ENCODE results near the gene TCF12. TPM values are rescaled to one million over a fixed set of nuclear protein-coding genes. Genes with fewer than 3 reads are reported as not detected.
A peak's percentile ranks its signal among the peaks of the same experiment; 100 is the strongest.

Gene TCF12
- total and polyA plus RNA-seq, 7 experiments from 2014 or later: 51.3 to 99.4 (median 79.9) TPM

DNA sequence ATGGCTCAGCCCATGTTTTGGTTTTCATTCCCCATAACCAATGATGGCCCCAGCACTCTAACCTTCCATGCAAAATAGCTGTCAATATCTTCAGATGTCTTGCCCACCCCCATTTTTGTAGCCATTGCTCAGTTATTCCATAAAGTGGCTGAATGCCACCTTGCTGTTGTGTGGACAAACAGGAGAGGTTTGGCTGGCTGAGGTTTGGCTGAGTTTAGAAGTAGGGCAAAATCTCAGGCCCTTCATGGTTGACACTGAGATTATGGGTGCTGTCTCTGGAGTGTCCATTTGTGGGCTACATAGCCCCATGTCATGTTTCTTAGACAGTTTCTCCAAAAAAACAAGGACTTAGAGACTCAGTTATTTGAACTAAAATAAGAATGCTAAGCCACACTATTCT, 96.9 kb downstream of the TCF12 start:
- H3K9me3 Mint-ChIP-seq: no peaks in the 10 kb centered on the region
- H3K4me1 ChIP-seq (ENCODE audit: control insufficient read depth in 2 of 2, insufficient read depth in 2 of 2, low read length in 2 of 2): peaks cover 0 to 4% of the 10 kb centered on the region in 2 donors
- peaks cover 0 to 13% (median 0%) of the 10 kb centered on the region in 5 donors for H3K36me3 Mint-ChIP-seq
- no peak for DNase-seq
- peak overlapping the region in 1 of 9 donors; percentile 30 for H3K27ac Mint-ChIP-seq
- ATAC-seq: no peak
- no peak overlapping the region for H3K4me3 Mint-ChIP-seq
- H3K9me3 ChIP-seq (ENCODE audit: control insufficient read depth in 2 of 3, low read length in 3 of 3): no peaks in the 10 kb centered on the region
- ChIA-PET POLR2A (no interaction called here), CTCF (no interaction called here)
- no peaks in the 10 kb centered on the region for H3K27me3 ChIP-seq (ENCODE audit: control insufficient read depth in 2 of 2, insufficient read depth in 2 of 2, low read length in 2 of 2)
- H3K27ac ChIP-seq (ENCODE audit: low read depth, low read length): no peak overlapping the region
- H3K36me3 ChIP-seq (ENCODE audit: control insufficient read depth in 2 of 3, insufficient read depth in 3 of 3, low read length in 3 of 3): no peaks in the 10 kb centered on the region
- intact Hi-C loops (cut with micrococcal nuclease): no loop called here
- H3K27me3 Mint-ChIP-seq: no peaks in the 10 kb centered on the region
- H3K4me1 Mint-ChIP-seq: peaks cover 10 to 76% (median 57%) of the 10 kb centered on the region in 7 donors
- H3K4me3 ChIP-seq (ENCODE audit: low read length): no peak overlapping the region

DNA sequence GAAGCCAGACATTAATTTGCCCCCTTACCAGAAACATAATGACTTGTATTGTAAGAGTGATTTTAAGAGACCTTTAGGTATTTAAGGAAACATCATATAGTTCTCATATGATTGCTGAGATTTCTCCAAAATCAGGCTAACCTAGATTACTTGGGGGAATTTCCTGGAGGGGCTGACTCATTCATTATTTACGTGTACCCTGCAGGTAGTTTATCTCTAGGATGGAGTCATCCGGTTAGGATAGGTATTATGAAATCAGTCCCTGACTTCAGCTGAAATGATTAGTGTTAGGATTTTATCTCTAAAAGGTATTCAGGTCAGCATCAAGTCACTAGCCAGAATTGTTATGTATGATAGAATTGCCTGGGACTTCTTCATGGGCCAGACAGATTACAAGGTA, 97.5 kb downstream of the TCF12 start:
- peaks cover 10 to 76% (median 58%) of the 10 kb centered on the region in 7 donors for H3K4me1 Mint-ChIP-seq
- H3K36me3 ChIP-seq (ENCODE audit: control insufficient read depth in 2 of 3, insufficient read depth in 3 of 3, low read length in 3 of 3): no peaks in the 10 kb centered on the region
- H3K9me3 Mint-ChIP-seq: no peaks in the 10 kb centered on the region
- no peak overlapping the region for H3K27ac Mint-ChIP-seq
- H3K27me3 ChIP-seq (ENCODE audit: control insufficient read depth in 2 of 2, insufficient read depth in 2 of 2, low read length in 2 of 2): no peaks in the 10 kb centered on the region
- H3K4me1 ChIP-seq (ENCODE audit: control insufficient read depth in 2 of 2, insufficient read depth in 2 of 2, low read length in 2 of 2): peaks cover 0 to 4% of the 10 kb centered on the region in 2 donors
- no peak overlapping the region for H3K27ac ChIP-seq (ENCODE audit: low read depth, low read length)
- no peak for ATAC-seq
- H3K27me3 Mint-ChIP-seq: no peaks in the 10 kb centered on the region
- no peak overlapping the region for H3K4me3 Mint-ChIP-seq
- H3K9me3 ChIP-seq (ENCODE audit: control insufficient read depth in 2 of 3, low read length in 3 of 3): no peaks in the 10 kb centered on the region
- DNase-seq: no peak
- intact Hi-C loops (cut with micrococcal nuclease): loop anchor here in 1 of 2 donors (2.0 kb wide), 1 partner anchor 291 kb away; no protein-coding TSS in a partner anchor
- no peak overlapping the region for H3K4me3 ChIP-seq (ENCODE audit: low read length)
- ChIA-PET POLR2A (no interaction called here), CTCF (no interaction called here)
- peaks cover 0 to 11% (median 5%) of the 10 kb centered on the region in 5 donors for H3K36me3 Mint-ChIP-seq

DNA sequence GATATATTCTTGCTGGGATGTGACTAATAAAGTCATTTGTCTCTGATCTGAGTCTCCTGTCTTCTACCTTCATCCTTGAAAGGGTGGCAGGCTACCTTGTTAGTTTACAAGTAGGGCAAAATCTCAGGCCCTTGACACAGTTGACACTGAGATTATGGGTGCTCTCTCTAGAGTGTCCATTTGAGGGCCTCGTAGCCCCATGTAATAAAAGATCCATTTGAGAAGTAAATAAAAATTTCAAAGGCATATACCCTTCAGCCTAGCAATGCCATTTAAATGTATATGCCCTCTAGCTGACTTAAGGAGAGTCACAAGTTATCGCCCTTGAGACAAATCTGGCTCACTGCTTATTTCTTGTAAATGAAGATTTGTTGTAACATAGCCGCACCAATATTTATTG, 98.6 kb downstream of the TCF12 start:
- peak; percentile 27 for ATAC-seq
- CTCF ChIA-PET: no interaction called here
- H3K4me1 Mint-ChIP-seq: peaks cover 6 to 82% (median 60%) of the 10 kb centered on the region in 7 donors

DNA sequence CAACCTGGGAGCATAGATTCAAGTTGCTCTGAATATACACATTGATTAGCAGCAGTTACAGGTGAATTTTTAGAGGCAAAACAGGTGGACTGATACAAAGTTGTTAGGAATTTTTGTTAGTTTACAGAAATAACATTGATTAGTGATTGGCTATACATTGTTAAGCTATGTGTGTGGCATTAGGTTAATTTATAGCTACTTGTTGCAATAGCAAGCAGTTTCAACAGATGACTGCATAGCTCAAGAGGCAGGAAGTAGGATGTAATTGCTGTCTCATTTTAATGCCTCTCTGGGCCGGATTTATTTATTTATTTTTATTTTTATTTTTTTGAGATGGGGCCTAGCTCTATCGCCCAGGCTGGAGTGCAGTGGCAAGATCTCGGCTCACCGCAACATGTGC, 99.7 kb downstream of the TCF12 start:
- peak overlapping the region in 2 of 9 donors; percentile 1 to 6 for H3K27ac Mint-ChIP-seq
- CTCF ChIA-PET: no interaction called here
- H3K4me3 Mint-ChIP-seq: no peak overlapping the region

More for the DNA sequence above, 98.6 kb downstream of the TCF12 start:
- intact Hi-C loops (cut with micrococcal nuclease): loop anchor here in 1 of 2 donors (2.0 kb wide), 1 partner anchor 290 kb away; no protein-coding TSS in a partner anchor
- Histone ChIP-seq H3K4me1 (ENCODE audit: control insufficient read depth in 2 of 2, insufficient read depth in 2 of 2, low read length in 2 of 2) (peaks cover 0 to 4% of the 10 kb centered on the region in 2 donors), H3K4me3 (ENCODE audit: low read length) (no peak overlapping the region), H3K36me3 (ENCODE audit: control insufficient read depth in 2 of 3, insufficient read depth in 3 of 3, low read length in 3 of 3) (no peaks in the 10 kb centered on the region), H3K27ac (ENCODE audit: low read depth, low read length) (no peak overlapping the region), H3K9me3 (ENCODE audit: control insufficient read depth in 2 of 3, low read length in 3 of 3) (no peaks in the 10 kb centered on the region), H3K27me3 (ENCODE audit: control insufficient read depth in 2 of 2, insufficient read depth in 2 of 2, low read length in 2 of 2) (no peaks in the 10 kb centered on the region)
- Mint-ChIP-seq H3K27me3 (no peaks in the 10 kb centered on the region), H3K9me3 (peaks cover 0 to 3% (median 0%) of the 10 kb centered on the region in 11 donors), H3K4me3 (no peak overlapping the region), H3K36me3 (peaks cover 0 to 8% (median 5%) of the 10 kb centered on the region in 5 donors), H3K27ac (no peak overlapping the region)
- peak in 1 of 9 donors; percentile 1 for DNase-seq
- POLR2A ChIA-PET: no interaction called here

DNA sequence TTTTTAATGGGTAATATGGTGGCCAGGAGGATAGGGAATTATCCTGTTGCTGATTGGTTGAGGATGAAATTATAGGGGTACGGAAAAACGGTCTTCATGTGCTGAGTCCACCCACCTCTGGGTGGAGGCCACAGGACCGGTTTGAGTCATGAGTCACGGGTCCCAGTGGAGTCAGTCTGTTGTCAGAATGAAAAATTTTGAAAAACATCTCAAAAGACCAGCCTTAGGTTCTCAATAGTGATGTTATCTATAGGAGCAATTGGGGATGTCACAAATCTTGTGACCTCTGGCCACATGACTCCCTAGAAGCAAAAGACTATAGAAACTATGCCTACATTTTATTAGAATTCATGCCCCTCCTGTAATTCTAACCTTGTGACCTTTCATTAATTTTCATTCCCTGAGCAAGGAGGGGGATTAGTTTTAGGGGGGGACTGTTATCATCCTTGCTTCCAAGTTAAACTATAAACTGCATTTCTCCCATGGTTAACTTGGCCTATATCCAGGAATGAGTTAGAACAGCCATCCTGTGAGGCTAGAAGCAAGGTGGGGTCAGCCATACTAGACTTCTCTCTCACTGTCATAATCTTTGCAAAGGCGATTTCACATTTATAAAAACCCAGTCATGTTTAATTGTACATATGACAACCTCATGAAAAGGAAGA, 101.2 kb downstream of the TCF12 start:
- H3K27ac ChIP-seq (ENCODE audit: low read depth, low read length): no peak overlapping the region
- H3K9me3 Mint-ChIP-seq: peaks cover 0 to 5% (median 0%) of the 10 kb centered on the region in 11 donors
- POLR2A ChIA-PET: no interaction called here
- no peak overlapping the region for H3K4me3 ChIP-seq (ENCODE audit: low read length)
- H3K4me3 Mint-ChIP-seq: no peak overlapping the region
- H3K27me3 Mint-ChIP-seq: no peaks in the 10 kb centered on the region
- no peaks in the 10 kb centered on the region for H3K9me3 ChIP-seq (ENCODE audit: control insufficient read depth in 2 of 3, low read length in 3 of 3)
- no peak overlapping the region for H3K27ac Mint-ChIP-seq
- CTCF ChIA-PET: no interaction called here
- intact Hi-C loops (cut with micrococcal nuclease): no loop called here
- peaks cover 0 to 11% (median 7%) of the 10 kb centered on the region in 5 donors for H3K36me3 Mint-ChIP-seq
- H3K4me1 Mint-ChIP-seq: peaks cover 16 to 85% (median 63%) of the 10 kb centered on the region in 7 donors
- H3K36me3 ChIP-seq (ENCODE audit: control insufficient read depth in 2 of 3, insufficient read depth in 3 of 3, low read length in 3 of 3): no peaks in the 10 kb centered on the region
- H3K4me1 ChIP-seq (ENCODE audit: control insufficient read depth in 2 of 2, insufficient read depth in 2 of 2, low read length in 2 of 2): peaks cover 0 to 11% of the 10 kb centered on the region in 2 donors
- ATAC-seq (no peak), DNase-seq (no peak)
- H3K27me3 ChIP-seq (ENCODE audit: control insufficient read depth in 2 of 2, insufficient read depth in 2 of 2, low read length in 2 of 2): no peaks in the 10 kb centered on the region

More for the DNA sequence above, 99.7 kb downstream of the TCF12 start:
- Mint-ChIP-seq H3K27me3 (no peaks in the 10 kb centered on the region), H3K9me3 (peaks cover 0 to 5% (median 0%) of the 10 kb centered on the region in 11 donors), H3K36me3 (peaks cover 0 to 11% (median 7%) of the 10 kb centered on the region in 5 donors), H3K4me1 (peaks cover 16 to 85% (median 70%) of the 10 kb centered on the region in 7 donors)
- H3K4me3 ChIP-seq (ENCODE audit: low read length): no peak overlapping the region
- no peaks in the 10 kb centered on the region for H3K36me3 ChIP-seq (ENCODE audit: control insufficient read depth in 2 of 3, insufficient read depth in 3 of 3, low read length in 3 of 3)
- ATAC-seq (no peak), DNase-seq (no peak)
- intact Hi-C loops (cut with micrococcal nuclease): no loop called here
- no peaks in the 10 kb centered on the region for H3K27me3 ChIP-seq (ENCODE audit: control insufficient read depth in 2 of 2, insufficient read depth in 2 of 2, low read length in 2 of 2)
- peaks cover 0 to 11% of the 10 kb centered on the region in 2 donors for H3K4me1 ChIP-seq (ENCODE audit: control insufficient read depth in 2 of 2, insufficient read depth in 2 of 2, low read length in 2 of 2)
- H3K27ac ChIP-seq (ENCODE audit: low read depth, low read length): no peak overlapping the region
- no peaks in the 10 kb centered on the region for H3K9me3 ChIP-seq (ENCODE audit: control insufficient read depth in 2 of 3, low read length in 3 of 3)
- POLR2A ChIA-PET: no interaction called here

DNA sequence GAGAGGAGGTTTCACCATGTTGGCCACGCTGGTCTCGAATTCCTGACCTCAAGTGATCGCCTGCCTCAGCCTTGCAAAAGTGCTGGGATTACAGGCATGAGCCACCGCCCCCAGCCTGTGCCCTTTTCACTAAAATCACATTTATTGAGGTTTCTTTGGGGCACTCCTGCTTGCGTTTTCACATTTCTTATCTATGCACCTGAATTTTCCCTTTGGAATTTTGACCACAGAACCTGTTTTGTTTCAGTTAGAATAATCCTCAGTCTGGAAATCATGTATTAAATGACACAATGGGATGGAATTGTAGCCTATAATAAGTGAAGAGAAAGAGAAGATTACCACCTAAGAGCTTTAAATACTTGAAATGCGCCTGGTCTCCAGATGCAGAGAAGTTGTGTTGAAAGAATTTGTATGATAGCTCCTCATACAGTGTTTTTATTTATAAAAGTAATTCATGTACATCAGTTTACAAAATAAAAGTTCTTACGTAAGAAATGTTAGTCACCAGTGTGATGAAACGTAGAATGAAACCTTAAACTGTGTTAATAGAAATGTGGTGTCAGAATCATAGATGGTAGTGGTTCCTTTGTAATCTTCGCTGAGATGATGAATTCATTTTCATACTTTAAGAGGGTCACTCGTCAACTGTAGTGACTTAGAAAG, 107.0 kb downstream of the TCF12 start:
- H3K27ac ChIP-seq (ENCODE audit: low read depth, low read length): no peak overlapping the region
- no peaks in the 10 kb centered on the region for H3K27me3 ChIP-seq (ENCODE audit: control insufficient read depth in 2 of 2, insufficient read depth in 2 of 2, low read length in 2 of 2)
- peak overlapping the region in 1 of 9 donors; percentile 35 for H3K27ac Mint-ChIP-seq
- H3K9me3 Mint-ChIP-seq: peaks cover 0 to 14% (median 3%) of the 10 kb centered on the region in 11 donors
- peaks cover 14 to 73% (median 60%) of the 10 kb centered on the region in 7 donors for H3K4me1 Mint-ChIP-seq
- no peak for ATAC-seq
- intact Hi-C loops (cut with micrococcal nuclease): no loop called here
- CTCF ChIA-PET: no interaction called here
- H3K36me3 Mint-ChIP-seq: peaks cover 5 to 23% (median 15%) of the 10 kb centered on the region in 5 donors
- no peaks in the 10 kb centered on the region for H3K36me3 ChIP-seq (ENCODE audit: control insufficient read depth in 2 of 3, insufficient read depth in 3 of 3, low read length in 3 of 3)
- POLR2A ChIA-PET: no interaction called here
- no peak overlapping the region for H3K4me3 Mint-ChIP-seq
- H3K27me3 Mint-ChIP-seq: no peaks in the 10 kb centered on the region
- DNase-seq: no peak
- peaks cover 0 to 7% of the 10 kb centered on the region in 2 donors for H3K4me1 ChIP-seq (ENCODE audit: control insufficient read depth in 2 of 2, insufficient read depth in 2 of 2, low read length in 2 of 2)
- no peak overlapping the region for H3K4me3 ChIP-seq (ENCODE audit: low read length)
- no peaks in the 10 kb centered on the region for H3K9me3 ChIP-seq (ENCODE audit: control insufficient read depth in 2 of 3, low read length in 3 of 3)
